ENCODE measurements around the gene UCN2.

Gene UCN2

DNA sequence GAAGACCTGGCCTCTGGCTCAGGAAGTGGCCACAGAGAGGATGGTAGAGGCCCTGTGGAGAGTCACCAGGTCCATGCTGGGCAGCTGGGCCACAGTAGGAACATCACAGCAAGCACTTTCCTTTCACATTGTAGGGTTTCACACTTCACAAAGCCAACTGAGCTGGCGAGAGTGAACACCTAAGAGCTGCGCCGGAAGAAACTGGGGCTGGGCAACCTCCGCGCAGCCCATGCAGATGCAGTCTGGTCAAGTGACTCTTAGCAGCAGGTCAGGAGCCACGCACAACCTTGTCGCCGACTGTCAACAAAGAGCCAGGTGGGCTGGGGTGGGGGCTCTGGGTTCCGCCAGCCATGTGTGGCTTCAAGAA lies 44.3 kb downstream of the UCN2 start:
- H3K4me1 Mint-ChIP-seq = no peaks in the 10 kb centered on the region
- ATAC-seq (ENCODE audit: low read depth) (no peak), DNase-seq (ENCODE audit: low spot score in 2 of 2) (no peak)
- H3K27ac Mint-ChIP-seq = no peak overlapping the region
- no peak overlapping the region for H3K4me3 Mint-ChIP-seq
- no peaks in the 10 kb centered on the region for H3K9me3 Mint-ChIP-seq
- H3K36me3 Mint-ChIP-seq = no peaks in the 10 kb centered on the region
- H3K27me3 Mint-ChIP-seq = peaks cover 2% of the 10 kb centered on the region

DNA sequence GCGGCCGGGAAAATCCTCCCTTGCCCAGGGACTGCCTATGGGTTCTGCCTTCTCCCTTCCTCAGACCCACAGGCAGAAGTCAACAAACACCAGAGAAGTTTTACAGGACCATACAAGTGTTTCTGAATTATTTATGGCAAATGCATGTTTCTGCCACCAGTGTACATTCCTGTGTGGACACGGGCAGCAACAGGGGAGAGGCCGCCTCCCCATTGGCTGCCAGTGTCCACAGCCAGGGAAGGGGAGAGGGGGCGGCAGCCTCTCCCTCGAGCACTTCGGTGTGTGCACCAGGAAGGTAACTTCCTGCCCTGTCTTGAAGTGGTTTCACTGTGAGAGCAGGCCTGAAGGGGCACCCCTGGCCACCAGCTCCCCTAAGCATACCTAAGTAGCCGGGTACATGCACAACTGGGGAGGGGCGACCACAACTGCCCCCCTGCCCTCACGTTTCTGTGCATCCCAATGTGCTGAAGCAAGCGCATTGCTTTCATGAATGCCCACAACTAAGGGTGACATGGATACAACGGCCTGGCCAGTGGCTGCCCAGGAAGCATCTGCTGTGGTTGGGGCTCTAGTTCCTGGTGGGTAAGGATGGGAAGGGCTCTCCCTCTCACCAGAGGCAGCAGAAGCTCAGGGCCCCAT lies 44.8 kb downstream of the UCN2 start:
- Mint-ChIP-seq H3K36me3 (no peaks in the 10 kb centered on the region), H3K27ac (no peak overlapping the region), H3K9me3 (no peaks in the 10 kb centered on the region), H3K4me1 (no peaks in the 10 kb centered on the region), H3K27me3 (peaks cover 2% of the 10 kb centered on the region), H3K4me3 (no peak overlapping the region)
- ATAC-seq (ENCODE audit: low read depth) (no peak), DNase-seq (ENCODE audit: low spot score in 2 of 2) (no peak)

GRCh38 chr3:48518069-48518468 lies 45.5 kb downstream of the UCN2 start:
- Mint-ChIP-seq H3K27ac (no peak overlapping the region), H3K4me1 (no peaks in the 10 kb centered on the region), H3K27me3 (peaks cover 2% of the 10 kb centered on the region), H3K4me3 (no peak overlapping the region), H3K36me3 (no peaks in the 10 kb centered on the region), H3K9me3 (no peaks in the 10 kb centered on the region)
- no peak for DNase-seq (ENCODE audit: low spot score in 2 of 2)
- no peak for ATAC-seq (ENCODE audit: low read depth)

GRCh38 chr3:48516571-48516970 lies 47.0 kb downstream of the UCN2 start:
- H3K4me3 Mint-ChIP-seq = no peak overlapping the region
- no peaks in the 10 kb centered on the region for H3K9me3 Mint-ChIP-seq
- ATAC-seq (ENCODE audit: low read depth) (no peak), DNase-seq (ENCODE audit: low spot score in 2 of 2) (no peak)
- peaks cover 2% of the 10 kb centered on the region for H3K27me3 Mint-ChIP-seq
- no peaks in the 10 kb centered on the region for H3K36me3 Mint-ChIP-seq
- H3K27ac Mint-ChIP-seq = no peak overlapping the region
- no peaks in the 10 kb centered on the region for H3K4me1 Mint-ChIP-seq

- Mint-ChIP-seq H3K27me3 (peaks cover 7% of the 10 kb centered on the region), H3K27ac (no peak overlapping the region), H3K4me3 (no peak overlapping the region), H3K9me3 (no peaks in the 10 kb centered on the region), H3K36me3 (no peaks in the 10 kb centered on the region), H3K4me1 (no peaks in the 10 kb centered on the region)
- ATAC-seq (ENCODE audit: low read depth) (peak; percentile 35), DNase-seq (ENCODE audit: low spot score in 2 of 2) (no peak)
Measured at GRCh38 chr3:48514431-48515227, 49.0 kb downstream of the UCN2 start.

All from memory B cell (primary cell).